Nephron (organoid): ENCODE results near the gene YY1.

Source experiments
- H3K27ac Mint-ChIP-seq, 3 experiments: 2 replicates each; pipeline ENCODE4 v1.8.0; 2020; ENCODE audit warnings: mixed read lengths in 3 of 3, mild to moderate bottlenecking in 2 of 3, moderate library complexity in 1 of 3
- H3K27me3 Mint-ChIP-seq: 2 replicates; pipeline ENCODE4 v1.8.0; 2021; ENCODE audit warnings: low read depth, mild to moderate bottlenecking, moderate library complexity, mixed read lengths
- H3K36me3 Mint-ChIP-seq: 2 replicates; pipeline ENCODE4 v1.8.0; 2020; ENCODE audit warnings: low read depth, mixed read lengths
- H3K4me1 Mint-ChIP-seq: 2 replicates; pipeline ENCODE4 v1.8.0; 2020; ENCODE audit warnings: mixed read lengths
- H3K4me3 Mint-ChIP-seq, 3 experiments: 2 replicates each; pipeline ENCODE4 v1.8.0; 2020; ENCODE audit warnings: mild to moderate bottlenecking in 3 of 3, mixed read lengths in 3 of 3, moderate library complexity in 2 of 3
- H3K9me3 Mint-ChIP-seq: 2 replicates; pipeline ENCODE4 v1.8.0; 2020; ENCODE audit warnings: mixed read lengths
- TF ChIP-seq, protein P1 (sequence below), 3 experiments: fragments of 200-600 bp; sonication (generic); IDR thresholded peaks; one replicate each; pipeline ENCODE4 v1.5.0; 2021; ENCODE audit warnings: antibody characterized with exemption in 3 of 3; ENCODE audit not compliant: unreplicated experiment in 3 of 3

Gene YY1

DNA sequence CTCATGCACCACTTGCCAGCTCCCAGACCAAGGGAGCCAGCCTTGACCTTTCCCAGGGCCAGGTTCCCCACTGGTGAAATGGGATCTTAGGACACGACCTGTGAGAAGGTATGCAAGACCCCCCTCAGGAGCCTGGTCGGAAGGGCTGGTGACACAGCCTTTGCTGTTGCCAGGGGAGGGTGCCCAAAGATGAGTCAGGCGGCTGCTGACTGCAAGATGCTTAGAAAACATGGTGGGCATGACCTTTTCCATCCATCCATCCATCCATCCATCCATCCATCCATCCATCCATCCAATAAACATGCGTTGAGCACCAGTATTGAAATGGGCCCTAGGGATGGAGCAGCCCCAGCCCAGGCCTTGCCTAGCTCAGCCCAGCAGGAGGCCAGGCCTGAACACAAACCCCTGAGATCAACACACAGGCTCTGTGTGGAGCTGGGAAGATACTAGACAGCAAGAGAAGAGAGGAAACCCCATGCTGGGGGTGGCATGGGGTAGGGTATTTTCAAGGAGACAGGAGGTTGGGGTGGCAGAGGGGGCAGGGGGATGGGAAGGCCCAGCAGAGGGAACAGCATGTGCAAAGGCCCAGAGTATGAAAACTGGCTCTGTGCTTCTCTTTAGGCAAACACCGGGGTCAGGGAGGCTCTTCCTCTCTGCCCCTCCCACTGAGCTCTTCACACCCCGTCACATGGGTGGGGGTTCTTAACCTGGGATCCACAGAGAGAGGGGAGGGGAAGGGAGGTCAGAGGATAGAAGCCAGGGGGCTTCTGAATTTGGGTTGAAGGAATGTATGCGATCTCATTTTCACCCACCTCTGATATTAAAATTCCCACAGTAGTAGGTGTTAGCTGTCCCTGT is 26.2 kb upstream of the YY1 start:
- Mint-ChIP-seq H3K4me3 (peak overlapping the region; percentile 74 to 83 (median 78)), H3K4me1 (peaks cover 10% of the 10 kb centered on the region), H3K36me3 (peaks cover under 1% of the 10 kb centered on the region), H3K9me3 (no peaks in the 10 kb centered on the region), H3K27me3 (no peaks in the 10 kb centered on the region), H3K27ac (peak overlapping the region in 1 of 3 experiments; percentile 36)
- TF ChIP-seq, protein P1, sequence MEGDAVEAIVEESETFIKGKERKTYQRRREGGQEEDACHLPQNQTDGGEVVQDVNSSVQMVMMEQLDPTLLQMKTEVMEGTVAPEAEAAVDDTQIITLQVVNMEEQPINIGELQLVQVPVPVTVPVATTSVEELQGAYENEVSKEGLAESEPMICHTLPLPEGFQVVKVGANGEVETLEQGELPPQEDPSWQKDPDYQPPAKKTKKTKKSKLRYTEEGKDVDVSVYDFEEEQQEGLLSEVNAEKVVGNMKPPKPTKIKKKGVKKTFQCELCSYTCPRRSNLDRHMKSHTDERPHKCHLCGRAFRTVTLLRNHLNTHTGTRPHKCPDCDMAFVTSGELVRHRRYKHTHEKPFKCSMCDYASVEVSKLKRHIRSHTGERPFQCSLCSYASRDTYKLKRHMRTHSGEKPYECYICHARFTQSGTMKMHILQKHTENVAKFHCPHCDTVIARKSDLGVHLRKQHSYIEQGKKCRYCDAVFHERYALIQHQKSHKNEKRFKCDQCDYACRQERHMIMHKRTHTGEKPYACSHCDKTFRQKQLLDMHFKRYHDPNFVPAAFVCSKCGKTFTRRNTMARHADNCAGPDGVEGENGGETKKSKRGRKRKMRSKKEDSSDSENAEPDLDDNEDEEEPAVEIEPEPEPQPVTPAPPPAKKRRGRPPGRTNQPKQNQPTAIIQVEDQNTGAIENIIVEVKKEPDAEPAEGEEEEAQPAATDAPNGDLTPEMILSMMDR (IDR thresholded peaks at IDR 0.05; ENCODE audit: unreplicated experiment in 3 of 3), result no peak

DNA sequence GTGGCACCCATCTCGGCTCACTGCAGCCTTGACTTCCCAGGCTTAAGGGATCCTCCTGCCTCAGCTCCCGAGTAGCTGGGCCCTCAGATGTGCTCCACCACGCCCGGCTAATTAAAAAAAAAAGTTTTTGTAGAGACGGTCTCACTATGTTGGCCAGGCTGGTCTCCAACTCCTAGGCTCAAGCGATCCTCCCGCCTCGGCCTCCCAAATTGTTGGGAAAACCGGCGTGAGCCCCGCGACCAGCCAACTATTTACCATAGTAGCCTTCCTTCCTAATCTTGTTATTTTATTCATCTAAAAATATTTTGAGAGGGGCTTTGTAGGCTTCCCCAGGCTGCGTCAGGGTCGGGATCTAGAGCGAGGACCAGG is 25.4 kb upstream of the YY1 start:
- peak overlapping the region; percentile 77 to 84 (median 83) for H3K4me3 Mint-ChIP-seq
- H3K4me1 Mint-ChIP-seq, result peaks cover 10% of the 10 kb centered on the region
- no peaks in the 10 kb centered on the region for H3K9me3 Mint-ChIP-seq
- H3K27ac Mint-ChIP-seq, result peak overlapping the region; percentile 61 to 82 (median 65)
- no peaks in the 10 kb centered on the region for H3K36me3 Mint-ChIP-seq
- H3K27me3 Mint-ChIP-seq, result no peaks in the 10 kb centered on the region
- TF ChIP-seq, protein P1 (IDR thresholded peaks at IDR 0.05; ENCODE audit: unreplicated experiment in 3 of 3), result no peak

DNA sequence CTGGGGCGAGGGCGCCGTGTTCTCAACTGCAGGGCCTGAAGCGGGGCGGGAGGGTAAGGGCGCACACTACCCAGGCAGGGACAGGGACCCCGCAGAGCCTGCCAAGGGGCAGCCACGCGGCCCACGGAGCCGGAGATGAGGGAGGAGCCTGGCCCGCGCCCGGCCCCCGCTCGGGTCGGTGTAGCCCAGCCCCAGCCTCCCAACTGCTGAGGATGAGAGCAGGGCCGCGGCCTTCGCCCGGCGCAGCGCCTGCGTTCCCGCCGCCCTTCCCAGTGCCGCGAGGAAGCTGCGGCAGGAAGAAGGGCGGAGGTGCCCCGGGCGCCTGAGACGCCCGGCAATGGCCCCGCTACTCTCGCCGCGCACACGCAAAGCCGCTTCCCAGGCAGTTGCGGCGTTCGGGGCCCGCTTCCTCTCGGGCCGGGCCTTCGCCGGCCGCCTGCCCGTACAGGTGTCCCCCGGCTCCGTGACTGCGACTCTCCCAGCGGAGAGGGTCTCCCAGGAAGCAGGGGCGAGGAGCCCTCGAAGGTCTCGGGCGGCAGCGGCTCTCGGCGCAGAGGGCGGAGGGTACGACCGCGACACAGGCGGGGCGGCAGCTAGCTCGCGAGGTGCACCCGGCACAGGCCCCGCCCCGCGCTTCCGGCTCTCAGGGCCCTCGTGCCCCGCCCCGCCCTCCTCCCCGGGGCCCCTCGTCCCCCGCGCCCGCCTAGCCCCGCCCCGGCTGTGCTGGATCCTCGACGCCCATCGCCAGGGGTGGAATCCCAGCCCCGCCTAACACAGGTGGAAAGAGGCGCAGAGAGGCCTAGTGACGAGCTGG is 24.8 kb upstream of the YY1 start:
- peaks cover 10% of the 10 kb centered on the region for H3K4me1 Mint-ChIP-seq
- peak overlapping the region; percentile 77 to 84 (median 83) for H3K4me3 Mint-ChIP-seq
- H3K27me3 Mint-ChIP-seq, result no peaks in the 10 kb centered on the region
- no peaks in the 10 kb centered on the region for H3K36me3 Mint-ChIP-seq
- no peaks in the 10 kb centered on the region for H3K9me3 Mint-ChIP-seq
- peak overlapping the region; percentile 61 to 96 (median 90) for H3K27ac Mint-ChIP-seq
- TF ChIP-seq, protein P1 (IDR thresholded peaks at IDR 0.05; ENCODE audit: unreplicated experiment in 3 of 3), result no peak

DNA sequence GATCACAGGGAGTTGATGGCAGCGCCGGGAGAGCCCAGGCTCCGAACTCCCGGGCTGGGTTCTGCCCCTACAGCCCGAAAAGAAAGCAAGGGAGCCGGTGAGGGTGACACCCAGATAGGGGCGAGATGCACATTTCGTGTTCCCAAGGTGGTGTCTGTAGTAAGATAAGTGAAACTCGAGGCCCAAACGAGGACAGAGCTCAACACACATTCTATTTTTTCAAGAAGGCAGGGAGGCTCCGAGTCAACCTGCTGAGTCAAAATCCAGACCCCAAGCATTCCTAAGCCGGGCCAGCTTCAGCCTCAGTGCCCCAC is 24.2 kb upstream of the YY1 start:
- H3K36me3 Mint-ChIP-seq, result no peaks in the 10 kb centered on the region
- H3K9me3 Mint-ChIP-seq, result no peaks in the 10 kb centered on the region
- TF ChIP-seq, protein P1 (IDR thresholded peaks at IDR 0.05; ENCODE audit: unreplicated experiment in 3 of 3), result no peak
- H3K27ac Mint-ChIP-seq, result peak overlapping the region; percentile 34 to 96 (median 90)
- peaks cover 10% of the 10 kb centered on the region for H3K4me1 Mint-ChIP-seq
- no peaks in the 10 kb centered on the region for H3K27me3 Mint-ChIP-seq
- peak overlapping the region; percentile 66 to 81 (median 80) for H3K4me3 Mint-ChIP-seq

DNA sequence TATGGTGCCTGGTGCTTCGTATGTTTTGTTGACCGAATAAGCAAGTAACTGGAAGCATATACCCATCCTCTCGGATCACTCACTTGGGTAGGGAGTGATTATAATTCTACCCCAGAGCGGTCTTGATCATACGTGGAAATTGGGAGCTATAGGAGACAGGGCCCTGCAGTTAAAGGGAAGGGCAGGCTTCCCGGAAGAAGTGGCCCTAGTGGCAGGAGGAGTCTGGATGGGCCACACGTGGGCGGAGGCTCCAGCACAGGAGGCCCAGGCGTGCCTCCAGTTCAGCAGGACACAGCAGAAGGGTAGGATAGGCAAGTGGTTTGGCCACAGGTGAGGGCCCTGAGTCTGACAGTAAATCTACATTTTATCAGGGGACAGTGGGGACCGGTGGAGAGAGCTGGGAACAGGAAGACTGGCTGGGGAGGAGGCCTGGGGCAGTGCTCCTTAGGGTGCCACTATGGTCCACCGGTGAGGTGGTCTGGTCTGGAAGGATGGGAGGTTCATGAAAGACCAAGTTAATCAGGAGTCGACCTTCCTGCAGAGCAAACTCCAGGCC is 23.5 kb upstream of the YY1 start:
- no peaks in the 10 kb centered on the region for H3K9me3 Mint-ChIP-seq
- H3K27ac Mint-ChIP-seq, result peak overlapping the region; percentile 34 to 96 (median 78)
- H3K27me3 Mint-ChIP-seq, result no peaks in the 10 kb centered on the region
- H3K36me3 Mint-ChIP-seq, result no peaks in the 10 kb centered on the region
- peak overlapping the region; percentile 64 to 80 (median 66) for H3K4me3 Mint-ChIP-seq
- TF ChIP-seq, protein P1 (IDR thresholded peaks at IDR 0.05; ENCODE audit: unreplicated experiment in 3 of 3), result no peak
- peaks cover 10% of the 10 kb centered on the region for H3K4me1 Mint-ChIP-seq
